Measurements from ENCODE around the gene PUS3.

Gene PUS3

GRCh38 chr11:125942771-125943428, 39.9 kb upstream of the PUS3 start:
- TF ChIP-seq EZH2 (IDR thresholded peaks at IDR 0.05) (no peak), FOXP2 (optimal IDR thresholded peaks at IDR 0.05; ENCODE audit: control extremely low read depth, extremely low read length, insufficient read depth) (no peak), POLR2AphosphoS5 (IDR thresholded peaks at IDR 0.05; ENCODE audit: borderline replicate concordance, low read depth, low read length) (no peak)
- no peaks in the 10 kb centered on the region for H3K36me3 ChIP-seq (ENCODE audit: insufficient read depth, low read length)
- no peak for DNase-seq (ENCODE audit: low read depth, low spot score)
- no peak overlapping the region for H3K4me3 ChIP-seq
- H3K9ac ChIP-seq (ENCODE audit: insufficient read length) = no peak overlapping the region
- H3K9me3 ChIP-seq (ENCODE audit: low read depth, low read length) = no peaks in the 10 kb centered on the region
- no peak overlapping the region for H3K27ac ChIP-seq

- Histone ChIP-seq H3K4me3 (no peak overlapping the region), H3K9ac (ENCODE audit: insufficient read length) (no peak overlapping the region), H3K27ac (no peak overlapping the region), H3K9me3 (ENCODE audit: low read depth, low read length) (no peaks in the 10 kb centered on the region), H3K36me3 (ENCODE audit: insufficient read depth, low read length) (no peaks in the 10 kb centered on the region)
- no peak for DNase-seq (ENCODE audit: low read depth, low spot score)
- TF ChIP-seq EZH2 (IDR thresholded peaks at IDR 0.05) (no peak), FOXP2 (optimal IDR thresholded peaks at IDR 0.05; ENCODE audit: control extremely low read depth, extremely low read length, insufficient read depth) (no peak), POLR2AphosphoS5 (IDR thresholded peaks at IDR 0.05; ENCODE audit: borderline replicate concordance, low read depth, low read length) (no peak)
These were observed 38.9 kb upstream of the PUS3 start for GRCh38 chr11:125941619-125942611.

- Histone ChIP-seq H3K9me3 (ENCODE audit: low read depth, low read length) (no peaks in the 10 kb centered on the region), H3K4me3 (no peak overlapping the region), H3K36me3 (ENCODE audit: insufficient read depth, low read length) (no peaks in the 10 kb centered on the region), H3K27ac (no peak overlapping the region), H3K9ac (ENCODE audit: insufficient read length) (no peak overlapping the region)
- no peak for TF ChIP-seq FOXP2 (optimal IDR thresholded peaks at IDR 0.05; ENCODE audit: control extremely low read depth, extremely low read length, insufficient read depth)
- no peak for DNase-seq (ENCODE audit: low read depth, low spot score)
These were observed 38.2 kb upstream of the PUS3 start for GRCh38 chr11:125941267-125941618.

- Histone ChIP-seq H3K9me3 (ENCODE audit: low read depth, low read length) (no peaks in the 10 kb centered on the region), H3K9ac (ENCODE audit: insufficient read length) (no peak overlapping the region), H3K4me3 (no peak overlapping the region), H3K36me3 (ENCODE audit: insufficient read depth, low read length) (no peaks in the 10 kb centered on the region), H3K27ac (no peak overlapping the region)
- no peak for DNase-seq (ENCODE audit: low read depth, low spot score)
- TF ChIP-seq FOXP2 (optimal IDR thresholded peaks at IDR 0.05; ENCODE audit: control extremely low read depth, extremely low read length, insufficient read depth) (no peak), POLR2AphosphoS5 (IDR thresholded peaks at IDR 0.05; ENCODE audit: borderline replicate concordance, low read depth, low read length) (no peak), EZH2 (IDR thresholded peaks at IDR 0.05) (no peak)
These were observed 37.1 kb upstream of the PUS3 start for GRCh38 chr11:125940145-125940544.

- DNase-seq (ENCODE audit: low read depth, low spot score) = no peak
- TF ChIP-seq POLR2AphosphoS5 (IDR thresholded peaks at IDR 0.05; ENCODE audit: borderline replicate concordance, low read depth, low read length) (no peak), FOXP2 (optimal IDR thresholded peaks at IDR 0.05; ENCODE audit: control extremely low read depth, extremely low read length, insufficient read depth) (no peak), EZH2 (IDR thresholded peaks at IDR 0.05) (no peak)
- no peak overlapping the region for H3K9ac ChIP-seq (ENCODE audit: insufficient read length)
These were observed 36.1 kb upstream of the PUS3 start for GRCh38 chr11:125939081-125939521.

GRCh38 chr11:125938418-125938817, 35.4 kb upstream of the PUS3 start:
- no peaks in the 10 kb centered on the region for H3K9me3 ChIP-seq (ENCODE audit: low read depth, low read length)
- no peak overlapping the region for H3K4me3 ChIP-seq
- no peaks in the 10 kb centered on the region for H3K36me3 ChIP-seq (ENCODE audit: insufficient read depth, low read length)
- H3K27ac ChIP-seq = no peak overlapping the region
- no peak for TF ChIP-seq POLR2AphosphoS5 (IDR thresholded peaks at IDR 0.05; ENCODE audit: borderline replicate concordance, low read depth, low read length)
- no peak for TF ChIP-seq FOXP2 (optimal IDR thresholded peaks at IDR 0.05; ENCODE audit: control extremely low read depth, extremely low read length, insufficient read depth)
- no peak for TF ChIP-seq EZH2 (IDR thresholded peaks at IDR 0.05)
- no peak for DNase-seq (ENCODE audit: low read depth, low spot score)
- no peak overlapping the region for H3K9ac ChIP-seq (ENCODE audit: insufficient read length)

More at GRCh38 chr11:125939081-125939521, 36.1 kb upstream of the PUS3 start:
- Histone ChIP-seq H3K9me3 (ENCODE audit: low read depth, low read length) (no peaks in the 10 kb centered on the region), H3K4me3 (no peak overlapping the region), H3K27ac (no peak overlapping the region), H3K36me3 (ENCODE audit: insufficient read depth, low read length) (no peaks in the 10 kb centered on the region)

GRCh38 chr11:125935618-125936199, 32.7 kb upstream of the PUS3 start:
- Histone ChIP-seq H3K9me3 (ENCODE audit: low read depth, low read length) (no peaks in the 10 kb centered on the region), H3K4me3 (peak overlapping the region; percentile 58)
- TF ChIP-seq EZH2 (IDR thresholded peaks at IDR 0.05) = no peak
- no peak; the same call in 1 of the 2 replicates for TF ChIP-seq POLR2AphosphoS5 (IDR thresholded peaks at IDR 0.05; ENCODE audit: borderline replicate concordance, low read depth, low read length)

GRCh38 chr11:125935056-125935455, 32.0 kb upstream of the PUS3 start:
- Histone ChIP-seq H3K27ac (no peak overlapping the region), H3K36me3 (ENCODE audit: insufficient read depth, low read length) (no peaks in the 10 kb centered on the region), H3K4me3 (peak overlapping the region; percentile 58; the same call in 1 of the 2 replicates), H3K9ac (ENCODE audit: insufficient read length) (no peak overlapping the region), H3K9me3 (ENCODE audit: low read depth, low read length) (no peaks in the 10 kb centered on the region)
- no peak for TF ChIP-seq EZH2 (IDR thresholded peaks at IDR 0.05)
- TF ChIP-seq POLR2AphosphoS5 (IDR thresholded peaks at IDR 0.05; ENCODE audit: borderline replicate concordance, low read depth, low read length) = no peak
- no peak for DNase-seq (ENCODE audit: low read depth, low spot score)

More at GRCh38 chr11:125935618-125936199, 32.7 kb upstream of the PUS3 start:
- Histone ChIP-seq H3K9ac (ENCODE audit: insufficient read length) (peak overlapping the region; percentile 59), H3K36me3 (ENCODE audit: insufficient read depth, low read length) (no peaks in the 10 kb centered on the region), H3K27ac (peak overlapping the region; percentile 72; the same call in 1 of the 2 replicates)
- peak; percentile 30 for DNase-seq (ENCODE audit: low read depth, low spot score)

Measured in SK-N-MC (cell line).